Pancreas (tissue), 10 donors: ENCODE data around the gene MUCL1. TPM values are rescaled to one million over a fixed set of nuclear protein-coding genes. Genes with fewer than 3 reads are reported as not detected.

Source experiments
- ATAC-seq, 4 donors: fragments of 200-7000 bp; cut with Tn5 transposase; one replicate each; pipeline versions ENCODE4 v1.8.0 to v1.9.1; 2020; ENCODE audit warnings: mild to moderate bottlenecking in 4 of 4, moderate library complexity in 4 of 4
- DNase-seq, 6 donors: peaks; one replicate each; pipeline ENCODE4 v3.0.0-alpha.2; 2020
- FAIRE-seq: peaks from 2 replicates; lab custom pipeline; 2012; peaks lifted over from hg19 to GRCh38; lab: Jason Lieb, UNC
- H3K27ac ChIP-seq, 4 donors: fragments of 200-600 bp; sonication (generic); 1 replicate in 3 of 4; 2 replicates in 1 of 4; pipeline versions ENCODE4 v1.5.0 to v1.8.0; 2020
- H3K27me3 ChIP-seq, 4 donors: fragments of 200-600 bp; one replicate each; pipeline ENCODE4 v1.8.0; 2021
- H3K36me3 ChIP-seq, 3 donors: fragments of 200-600 bp; sonication (generic) in 1 of 3; one replicate each; pipeline versions ENCODE4 v1.5.0 to v1.8.0; 2020 to 2021
- H3K4me1 ChIP-seq, 3 donors: fragments of 200-600 bp; one replicate each; pipeline ENCODE4 v1.8.0; 2021
- H3K4me3 ChIP-seq, 4 donors: fragments of 200-600 bp; sonication (generic) in 2 of 4; one replicate each; pipeline versions ENCODE4 v1.5.0 to v1.8.0; 2020 to 2021
- H3K9me3 ChIP-seq, 4 donors: fragments of 200-600 bp; one replicate each; pipeline ENCODE4 v1.8.0; 2021
- WGBS, 2 donors: extraction: QIAGEN DNeasy Blood & Tissue Kit; methylation state at CpG; one replicate each; pipeline ENCODE4 v1.1.7; 2013; 5-methylcytosine and 5-hydroxymethylcytosine counted together
- intact Hi-C, 3 donors: fragments of 100-400 bp; cut with DNase I; formaldehyde crosslinking; loops; one replicate each; pipeline versions ENCODE4 v1.11.1 to v1.14.2; 2022
- polyA plus RNA-seq, 2 donors: library from polyadenylated mRNA; stranded (reverse); fragments of 200-250 nt; gene quantifications; one replicate each; pipeline ENCODE4 v1.2.3, GENCODE V29; 2013
- total RNA-seq, 6 donors: library from RNA; stranded (reverse); fragmentation: NEBNext Ultra II Directional in 4 of 6; extraction: Animal tissue kit (Norgen Biotek cat#: 25700) in 4 of 6; gene quantifications; one replicate each; pipeline versions ENCODE4 v1.2.1 to v1.2.4, GENCODE V29; 2021 to 2023
- TF ChIP-seq, protein P1 (sequence below), 4 donors: fragments of 200-600 bp; sonication (generic) in 3 of 4; IDR thresholded peaks; one replicate each; pipeline versions ENCODE4 v1.5.0 to v1.8.0; 2021; ENCODE audit warnings: antibody characterized with exemption in 4 of 4
- donor health status: healthy with polysubstance abuse.
- donor health status: DM: no; HTN: no; CAD: no; lungs with moderate emphysema.
- donor health status: DM: no; HTN: no; CAD: no.
- donor health status: control.
- donor health status: control.
- donor health status: Bipolar disorder and iron deficiency.
- donor health status: DM: yes; HTN: yes; CAD: no.
- donor health status: DM: no; HTN: no; CAD: no.
- donor health status: DM: no; HTN: no; CAD: no.
- donor health status: DM: yes; HTN: yes; CAD: no.

The MUCL1 gene
- total and polyA plus RNA-seq, 8 donors, result not detected

DNA sequence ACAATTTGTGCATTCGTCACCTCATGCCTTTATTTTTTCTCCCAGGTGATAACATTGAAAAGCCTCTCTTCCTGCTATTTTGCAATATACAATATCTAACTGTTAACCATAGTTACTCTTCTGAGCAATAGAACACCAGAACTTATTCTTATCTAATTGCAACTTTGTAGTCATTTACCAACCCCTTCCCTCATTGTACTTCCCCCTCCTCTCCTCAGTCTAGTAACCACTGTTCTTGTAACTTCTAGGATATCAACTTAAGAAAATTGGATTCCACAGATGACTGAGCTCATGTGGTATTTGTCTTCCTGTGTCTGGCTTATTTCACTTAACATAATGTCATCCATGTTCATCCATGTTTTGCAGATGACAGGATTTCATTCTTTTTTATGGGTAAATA, 7.6 kb downstream of the MUCL1 start:
- ATAC-seq (no peak), FAIRE-seq (no peak), DNase-seq (no peak)
- Histone ChIP-seq H3K27me3 (peaks cover 0 to 17% (median 0%) of the 10 kb centered on the region in 4 donors), H3K36me3 (no peaks in the 10 kb centered on the region), H3K4me3 (no peak overlapping the region), H3K9me3 (no peaks in the 10 kb centered on the region), H3K27ac (no peak overlapping the region), H3K4me1 (no peaks in the 10 kb centered on the region)
- intact Hi-C loops, result no loop called here
- 44 to 83% methylated on average over 1 of the region's 1 CpG for WGBS, 2 donors
- TF ChIP-seq, protein P1, sequence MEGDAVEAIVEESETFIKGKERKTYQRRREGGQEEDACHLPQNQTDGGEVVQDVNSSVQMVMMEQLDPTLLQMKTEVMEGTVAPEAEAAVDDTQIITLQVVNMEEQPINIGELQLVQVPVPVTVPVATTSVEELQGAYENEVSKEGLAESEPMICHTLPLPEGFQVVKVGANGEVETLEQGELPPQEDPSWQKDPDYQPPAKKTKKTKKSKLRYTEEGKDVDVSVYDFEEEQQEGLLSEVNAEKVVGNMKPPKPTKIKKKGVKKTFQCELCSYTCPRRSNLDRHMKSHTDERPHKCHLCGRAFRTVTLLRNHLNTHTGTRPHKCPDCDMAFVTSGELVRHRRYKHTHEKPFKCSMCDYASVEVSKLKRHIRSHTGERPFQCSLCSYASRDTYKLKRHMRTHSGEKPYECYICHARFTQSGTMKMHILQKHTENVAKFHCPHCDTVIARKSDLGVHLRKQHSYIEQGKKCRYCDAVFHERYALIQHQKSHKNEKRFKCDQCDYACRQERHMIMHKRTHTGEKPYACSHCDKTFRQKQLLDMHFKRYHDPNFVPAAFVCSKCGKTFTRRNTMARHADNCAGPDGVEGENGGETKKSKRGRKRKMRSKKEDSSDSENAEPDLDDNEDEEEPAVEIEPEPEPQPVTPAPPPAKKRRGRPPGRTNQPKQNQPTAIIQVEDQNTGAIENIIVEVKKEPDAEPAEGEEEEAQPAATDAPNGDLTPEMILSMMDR (IDR thresholded peaks at IDR 0.05), result no peak

DNA sequence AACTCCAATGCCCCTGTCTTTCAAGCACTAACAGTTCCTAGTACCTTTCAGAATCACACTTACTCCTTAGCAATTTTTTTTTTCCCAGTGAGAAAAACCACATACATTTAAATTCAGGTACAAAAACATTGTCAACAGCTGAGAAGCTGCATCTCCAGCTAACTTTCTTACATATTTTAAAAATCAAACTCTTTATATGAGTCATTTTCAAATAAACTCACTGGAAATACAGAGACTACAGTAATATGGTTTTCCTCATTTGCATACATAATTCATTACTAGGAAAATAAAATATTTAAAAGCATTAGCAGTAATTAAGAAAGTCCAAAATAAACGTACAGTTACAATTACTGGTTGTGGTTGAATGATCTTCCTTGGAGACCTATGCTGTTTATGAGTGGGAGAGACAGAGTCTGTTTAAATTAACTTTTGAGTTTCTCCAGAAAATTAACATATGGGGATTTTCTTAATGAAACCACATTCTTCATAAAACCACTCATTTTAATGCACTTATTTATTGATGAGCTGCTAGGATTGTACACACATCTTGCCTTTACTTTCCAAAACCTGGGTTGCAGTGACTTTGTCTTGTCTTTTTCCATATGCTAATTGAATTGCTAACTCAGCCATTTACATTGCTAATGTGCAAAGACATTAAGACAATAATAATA, 9.8 kb downstream of the MUCL1 start:
- DNase-seq (no peak), ATAC-seq (no peak), FAIRE-seq (no peak)
- WGBS, 2 donors, result 20 to 39% methylated on average over 1 of the region's 1 CpG
- intact Hi-C loops, result no loop called here
- Histone ChIP-seq H3K36me3 (no peaks in the 10 kb centered on the region), H3K4me1 (no peaks in the 10 kb centered on the region), H3K9me3 (no peaks in the 10 kb centered on the region), H3K4me3 (no peak overlapping the region), H3K27ac (no peak overlapping the region), H3K27me3 (peaks cover 0 to 17% (median 3%) of the 10 kb centered on the region in 4 donors)
- TF ChIP-seq, protein P1 (IDR thresholded peaks at IDR 0.05), result no peak

DNA sequence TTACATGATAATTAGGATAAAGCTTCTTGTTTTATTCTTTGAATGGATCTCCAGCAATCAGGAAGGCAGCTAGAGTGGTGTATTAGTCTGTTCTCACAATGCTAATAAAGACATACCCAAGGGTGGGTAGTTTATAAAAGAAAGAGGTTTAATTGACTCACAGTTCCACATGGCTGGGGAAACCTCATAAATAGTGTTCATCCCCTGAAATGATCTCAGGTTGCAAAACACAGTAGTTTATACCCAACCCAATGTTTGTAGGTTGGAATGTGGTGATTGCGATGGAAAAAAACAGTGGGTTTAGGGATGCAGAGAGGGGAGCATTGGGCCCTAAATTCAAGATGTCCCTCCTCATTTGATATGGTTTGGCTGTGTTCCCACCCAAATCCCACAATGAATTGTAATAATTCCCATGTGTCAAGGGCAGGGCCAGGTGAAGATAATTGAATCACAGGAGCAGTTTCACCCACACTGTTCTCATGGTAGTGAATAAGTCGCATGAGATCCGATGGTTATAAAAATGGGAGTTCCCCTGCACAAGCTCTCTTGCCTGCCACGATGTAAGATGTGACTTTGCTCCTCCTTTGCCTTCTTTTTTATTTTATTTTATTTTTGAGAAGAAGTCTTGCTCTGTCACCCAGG, 11.5 kb downstream of the MUCL1 start:
- 73 to 83% methylated on average over 4 of the region's 4 CpGs for WGBS, 2 donors
- no peak overlapping the region for H3K4me3 ChIP-seq
- no peaks in the 10 kb centered on the region for H3K36me3 ChIP-seq
- ATAC-seq (no peak), FAIRE-seq (no peak), DNase-seq (no peak)
- TF ChIP-seq, protein P1 (IDR thresholded peaks at IDR 0.05), result no peak
- no peaks in the 10 kb centered on the region for H3K9me3 ChIP-seq
- intact Hi-C loops, result no loop called here
- peaks cover 0 to 12% (median 3%) of the 10 kb centered on the region in 4 donors for H3K27me3 ChIP-seq
- H3K4me1 ChIP-seq, result no peaks in the 10 kb centered on the region
- no peak overlapping the region for H3K27ac ChIP-seq

DNA sequence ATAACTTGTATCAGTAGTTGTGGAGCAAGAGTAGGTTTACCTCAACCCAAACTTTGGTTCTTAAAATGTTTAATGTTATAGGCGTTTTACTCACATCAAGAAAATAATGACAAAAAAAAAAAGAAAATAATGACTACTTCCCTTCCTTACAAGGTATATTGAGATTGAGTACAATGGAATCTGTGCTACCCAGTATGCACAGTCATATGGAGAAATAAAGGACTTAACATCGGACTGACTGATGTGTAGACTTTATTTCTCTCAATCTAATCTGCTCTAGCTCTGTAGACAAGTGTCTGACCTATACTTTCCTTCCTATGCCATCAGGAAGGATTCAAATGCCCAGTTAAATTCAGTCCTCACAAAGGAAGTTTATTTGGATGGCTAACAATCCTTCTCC, 14.4 kb downstream of the MUCL1 start:
- ATAC-seq (no peak), FAIRE-seq (no peak), DNase-seq (no peak)
- intact Hi-C loops, result no loop called here
- no peak overlapping the region for H3K27ac ChIP-seq
- no peaks in the 10 kb centered on the region for H3K36me3 ChIP-seq
- WGBS, 2 donors, result 32 to 40% methylated on average over 2 of the region's 2 CpGs
- peaks cover 0 to 17% (median 3%) of the 10 kb centered on the region in 4 donors for H3K27me3 ChIP-seq
- TF ChIP-seq, protein P1 (IDR thresholded peaks at IDR 0.05), result no peak
- H3K4me1 ChIP-seq, result no peaks in the 10 kb centered on the region
- no peaks in the 10 kb centered on the region for H3K9me3 ChIP-seq
- H3K4me3 ChIP-seq, result no peak overlapping the region

DNA sequence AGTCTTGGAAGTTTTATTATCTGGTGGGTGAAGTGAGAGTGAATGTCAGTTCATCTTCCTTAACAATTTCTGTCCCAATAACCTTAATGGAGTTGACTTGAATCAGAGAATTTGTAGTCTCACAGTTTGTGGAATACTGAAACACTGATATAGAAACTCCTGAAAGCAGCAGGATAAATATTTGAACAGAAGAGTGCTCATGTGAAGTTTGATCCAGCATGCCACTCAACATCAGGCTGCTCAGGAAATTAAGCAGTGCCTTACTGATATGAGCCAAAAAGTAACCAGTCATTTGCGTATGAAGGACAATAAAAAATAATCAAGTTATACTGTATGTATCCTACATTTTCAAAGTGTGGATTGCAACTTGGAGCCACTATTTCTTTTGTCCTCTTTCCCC, 15.7 kb downstream of the MUCL1 start:
- 42 to 44% methylated on average over 1 of the region's 1 CpG for WGBS, 2 donors
- FAIRE-seq (no peak), DNase-seq (no peak), ATAC-seq (no peak)
- H3K4me1 ChIP-seq, result no peaks in the 10 kb centered on the region
- H3K27ac ChIP-seq, result no peak overlapping the region
- H3K9me3 ChIP-seq, result no peaks in the 10 kb centered on the region
- TF ChIP-seq, protein P1 (IDR thresholded peaks at IDR 0.05), result no peak
- H3K4me3 ChIP-seq, result no peak overlapping the region
- peaks cover 0 to 14% (median 3%) of the 10 kb centered on the region in 4 donors for H3K27me3 ChIP-seq
- no peaks in the 10 kb centered on the region for H3K36me3 ChIP-seq
- intact Hi-C loops, result no loop called here
